CD4-positive, alpha-beta memory T cell (primary cell): ENCODE data around the gene PRR19. TPM values are rescaled to one million over a fixed set of nuclear protein-coding genes. Genes with fewer than 3 reads are reported as not detected.

Experiments
- CTCF ChIA-PET: fragments of 350-600 bp; sonication (Branson Sonifier 250); formaldehyde crosslinking; loops from one replicate; lab custom pipeline; 2021; ENCODE audit warnings: inconsistent platforms; ENCODE audit not compliant: partially characterized antibody; lab: Charles Lee
- POLR2A ChIA-PET: fragments of 350-600 bp; sonication (Branson Sonifier 250); formaldehyde crosslinking; loops from one replicate; lab custom pipeline; 2021; ENCODE audit not compliant: partially characterized antibody; lab: Charles Lee
- DNase-seq, 5 donors: peaks; one replicate each; pipeline versions ENCODE4 v3.0.0 to v3.0.0-alpha.2; 2020 to 2022; ENCODE audit warnings: mixed read lengths in 1 of 5
- H3K27ac ChIP-seq: one replicate; pipeline ENCODE4 v1.7.0; 2013; ENCODE audit warnings: low read depth, low read length
- H3K27me3 ChIP-seq: 2 replicates; pipeline ENCODE4 v1.7.0; 2013; ENCODE audit warnings: mild to moderate bottlenecking, low read length, moderate library complexity; ENCODE audit not compliant: insufficient read depth
- H3K36me3 ChIP-seq: 2 replicates; pipeline ENCODE4 v1.7.0; 2013; ENCODE audit warnings: mild to moderate bottlenecking, low read length, moderate library complexity; ENCODE audit not compliant: insufficient read depth
- H3K4me1 ChIP-seq: 2 replicates; pipeline ENCODE4 v1.7.0; 2013; ENCODE audit warnings: mild to moderate bottlenecking, low read length, moderate library complexity; ENCODE audit not compliant: insufficient read depth
- H3K4me3 ChIP-seq, 2 donors: one replicate each; pipeline ENCODE4 v1.7.0; 2013; ENCODE audit warnings: low read length in 2 of 2, mild to moderate bottlenecking in 1 of 2
- H3K9me3 ChIP-seq, 2 donors: one replicate each; pipeline ENCODE4 v1.7.0; 2013; ENCODE audit warnings: low read length in 2 of 2, control low read depth in 1 of 2; ENCODE audit not compliant: control insufficient read depth in 1 of 2
- H3K27ac Mint-ChIP-seq, 7 donors: one replicate each; pipeline ENCODE4 v1.8.0; 2020 to 2021; ENCODE audit warnings: mixed read lengths in 7 of 7, mild to moderate bottlenecking in 6 of 7, inconsistent platforms in 3 of 7, moderate library complexity in 3 of 7
- H3K27me3 Mint-ChIP-seq, 2 donors: one replicate each; pipeline ENCODE4 v1.8.0; 2020 to 2021; ENCODE audit warnings: mixed read lengths in 2 of 2
- H3K36me3 Mint-ChIP-seq, 2 donors: one replicate each; pipeline ENCODE4 v1.8.0; 2020 to 2021; ENCODE audit warnings: mixed read lengths in 2 of 2, inconsistent platforms in 1 of 2, mild to moderate bottlenecking in 1 of 2
- H3K4me1 Mint-ChIP-seq, 4 donors: one replicate each; pipeline ENCODE4 v1.8.0; 2020 to 2021; ENCODE audit warnings: mixed read lengths in 4 of 4, mild to moderate bottlenecking in 1 of 4
- H3K4me3 Mint-ChIP-seq, 8 donors: one replicate each; pipeline ENCODE4 v1.8.0; 2020 to 2021; ENCODE audit warnings: mixed read lengths in 8 of 8, mild to moderate bottlenecking in 7 of 8, moderate library complexity in 6 of 8, inconsistent platforms in 3 of 8
- H3K9me3 Mint-ChIP-seq, 8 donors: one replicate each; pipeline ENCODE4 v1.8.0; 2020 to 2021; ENCODE audit warnings: mixed read lengths in 8 of 8, mild to moderate bottlenecking in 5 of 8, inconsistent platforms in 3 of 8, moderate library complexity in 1 of 8
- intact Hi-C: fragments of 100-400 bp; cut with micrococcal nuclease; formaldehyde crosslinking; loops from one replicate; pipeline ENCODE4 v1.15.1; 2023
- polyA plus RNA-seq, 2 donors: library from polyadenylated mRNA; unstranded; fragments of 300-500 nt; fragmentation: Illumina TruSeq; gene quantifications; one replicate each; pipeline ENCODE4 v1.2.3, GENCODE V29; 2021
- total RNA-seq, 2 experiments: library from RNA; stranded (reverse); gene quantifications; one replicate each; pipeline ENCODE4 v1.2.3, GENCODE V29; 2021

The PRR19 gene
- total and polyA plus RNA-seq, 4 experiments from 2014 or later: 0.28 to 0.85 (median 0.56) TPM

DNA sequence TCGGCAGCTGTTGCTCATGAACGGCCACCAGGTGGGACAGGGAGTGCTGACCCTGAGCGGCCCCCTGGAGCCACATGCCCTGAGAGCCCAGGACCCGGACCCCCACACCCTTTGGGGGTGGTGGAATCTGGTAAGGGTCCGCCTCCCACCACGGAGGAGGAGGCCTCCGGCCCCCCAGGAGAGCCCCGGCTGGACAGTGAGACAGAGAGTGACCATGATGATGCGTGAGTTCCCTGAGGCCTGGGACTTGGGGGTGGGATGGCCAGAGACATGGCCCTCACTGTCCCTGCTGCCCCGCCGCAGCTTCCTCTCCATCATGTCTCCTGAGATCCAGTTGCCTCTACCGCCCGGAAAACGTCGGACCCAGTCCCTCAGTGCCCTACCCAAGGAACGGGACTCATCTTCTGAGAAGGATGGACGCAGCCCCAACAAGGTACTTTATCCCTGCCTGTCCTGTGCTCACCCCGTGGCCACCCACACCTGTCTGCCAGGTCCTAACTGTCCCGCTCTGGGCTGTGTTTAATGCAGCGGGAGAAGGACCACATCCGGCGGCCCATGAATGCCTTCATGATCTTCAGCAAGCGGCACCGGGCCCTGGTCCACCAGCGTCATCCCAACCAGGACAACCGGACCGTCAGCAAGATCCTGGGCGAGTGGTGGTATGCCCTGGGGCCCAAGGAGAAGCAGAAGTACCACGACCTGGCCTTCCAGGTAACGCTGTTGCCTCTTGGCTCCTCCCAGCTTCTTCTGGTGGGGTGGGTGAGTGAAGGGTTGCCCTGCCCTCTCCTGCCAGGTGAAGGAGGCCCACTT lies 14.7 kb upstream of the PRR19 start:
- ChIA-PET POLR2A (interaction anchor here (1.3 kb wide), 1 partner anchor 18 kb away, joined by 3 read pairs; the partner anchor contains the start of gene CIC), CTCF (interaction anchor here (0.9 kb wide), 1 partner anchor 9 kb away, joined by 4 read pairs; no protein-coding TSS in a partner anchor)
- Histone ChIP-seq H3K4me3 (no peak overlapping the region), H3K36me3 (peaks cover 43% of the 10 kb centered on the region), H3K27me3 (no peaks in the 10 kb centered on the region), H3K27ac (no peak overlapping the region), H3K4me1 (peaks cover 37% of the 10 kb centered on the region), H3K9me3 (no peaks in the 10 kb centered on the region)
- Mint-ChIP-seq H3K36me3 (peaks cover 6 to 44% of the 10 kb centered on the region in 2 donors), H3K27ac (peak overlapping the region in 1 of 7 donors; percentile 10), H3K4me3 (peak overlapping the region in 1 of 8 donors; percentile 55), H3K4me1 (peaks cover 20 to 29% (median 24%) of the 10 kb centered on the region in 4 donors), H3K9me3 (no peaks in the 10 kb centered on the region), H3K27me3 (no peaks in the 10 kb centered on the region)
- peak in 1 of 5 donors; percentile 33 for DNase-seq
- intact Hi-C loops: no loop called here

DNA sequence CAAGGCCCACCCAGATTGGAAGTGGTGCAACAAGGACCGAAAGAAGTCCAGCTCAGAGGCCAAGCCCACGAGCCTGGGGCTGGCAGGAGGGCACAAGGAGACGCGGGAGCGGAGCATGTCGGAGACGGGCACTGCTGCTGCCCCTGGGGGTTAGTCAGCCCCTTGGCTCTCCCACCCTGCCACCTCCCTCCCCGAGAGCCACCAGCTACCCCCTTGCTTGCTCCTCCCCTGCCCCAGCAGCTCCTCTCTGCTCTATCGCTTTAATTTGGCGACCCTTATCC lies 14.2 kb upstream of the PRR19 start:
- intact Hi-C loops: no loop called here
- no peak overlapping the region for H3K27ac Mint-ChIP-seq
- H3K4me3 ChIP-seq: no peak overlapping the region
- ChIA-PET POLR2A (interaction anchor here (1.3 kb wide), 1 partner anchor 18 kb away, joined by 3 read pairs; the partner anchor contains the start of gene CIC), CTCF (interaction anchor here (0.9 kb wide), 1 partner anchor 9 kb away, joined by 4 read pairs; no protein-coding TSS in a partner anchor)
- H3K4me3 Mint-ChIP-seq: no peak overlapping the region
- H3K36me3 Mint-ChIP-seq: peaks cover 6 to 42% of the 10 kb centered on the region in 2 donors
- peak in 1 of 5 donors; percentile 17 for DNase-seq
- peaks cover 16 to 29% (median 22%) of the 10 kb centered on the region in 4 donors for H3K4me1 Mint-ChIP-seq
- peaks cover 31% of the 10 kb centered on the region for H3K4me1 ChIP-seq
- H3K27me3 Mint-ChIP-seq: no peaks in the 10 kb centered on the region
- no peak overlapping the region for H3K27ac ChIP-seq
- no peaks in the 10 kb centered on the region for H3K27me3 ChIP-seq
- H3K9me3 Mint-ChIP-seq: no peaks in the 10 kb centered on the region
- no peaks in the 10 kb centered on the region for H3K9me3 ChIP-seq
- peaks cover 43% of the 10 kb centered on the region for H3K36me3 ChIP-seq

DNA sequence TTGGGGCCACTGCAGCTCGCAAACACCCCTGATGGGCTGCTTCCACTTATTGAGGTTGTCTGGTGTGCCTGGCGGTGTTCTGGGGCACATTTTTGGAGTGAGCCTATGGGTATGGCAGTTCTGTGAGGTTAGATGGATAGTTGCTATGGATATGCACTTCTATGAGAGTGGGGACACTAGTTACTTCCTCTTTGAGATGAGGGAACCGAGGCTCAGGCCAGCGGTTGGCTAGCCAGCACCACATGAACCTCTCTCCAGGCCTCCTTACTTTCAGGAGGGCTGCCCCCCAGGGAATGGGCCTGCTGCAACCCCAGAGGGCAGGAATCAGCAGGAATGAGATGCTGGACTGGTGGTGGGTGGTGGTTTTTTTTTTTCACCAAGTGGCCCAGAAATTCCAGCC lies 13.5 kb upstream of the PRR19 start:
- ChIA-PET POLR2A (interaction anchor here (1.1 to 1.3 kb wide), 2 partner anchors 9 to 19 kb away, joined by 3 read pairs; partner anchors contain the start of gene CIC), CTCF (interaction anchor here (0.8 to 1.4 kb wide), 5 partner anchors 8 to 180 kb away, joined by 3 to 6 read pairs (median 4); no protein-coding TSS in a partner anchor)
- Mint-ChIP-seq H3K9me3 (no peaks in the 10 kb centered on the region), H3K4me3 (no peak overlapping the region), H3K4me1 (peaks cover 16 to 29% (median 22%) of the 10 kb centered on the region in 4 donors), H3K36me3 (peaks cover 9 to 45% of the 10 kb centered on the region in 2 donors), H3K27me3 (no peaks in the 10 kb centered on the region), H3K27ac (peak overlapping the region in 3 of 7 donors; percentile 6 to 84 (median 75))
- H3K9me3 ChIP-seq: no peaks in the 10 kb centered on the region
- DNase-seq: peak in 1 of 5 donors; percentile 31
- no peak overlapping the region for H3K27ac ChIP-seq
- H3K36me3 ChIP-seq: peaks cover 43% of the 10 kb centered on the region
- H3K27me3 ChIP-seq: no peaks in the 10 kb centered on the region
- peaks cover 26% of the 10 kb centered on the region for H3K4me1 ChIP-seq
- no peak overlapping the region for H3K4me3 ChIP-seq
- intact Hi-C loops: no loop called here

DNA sequence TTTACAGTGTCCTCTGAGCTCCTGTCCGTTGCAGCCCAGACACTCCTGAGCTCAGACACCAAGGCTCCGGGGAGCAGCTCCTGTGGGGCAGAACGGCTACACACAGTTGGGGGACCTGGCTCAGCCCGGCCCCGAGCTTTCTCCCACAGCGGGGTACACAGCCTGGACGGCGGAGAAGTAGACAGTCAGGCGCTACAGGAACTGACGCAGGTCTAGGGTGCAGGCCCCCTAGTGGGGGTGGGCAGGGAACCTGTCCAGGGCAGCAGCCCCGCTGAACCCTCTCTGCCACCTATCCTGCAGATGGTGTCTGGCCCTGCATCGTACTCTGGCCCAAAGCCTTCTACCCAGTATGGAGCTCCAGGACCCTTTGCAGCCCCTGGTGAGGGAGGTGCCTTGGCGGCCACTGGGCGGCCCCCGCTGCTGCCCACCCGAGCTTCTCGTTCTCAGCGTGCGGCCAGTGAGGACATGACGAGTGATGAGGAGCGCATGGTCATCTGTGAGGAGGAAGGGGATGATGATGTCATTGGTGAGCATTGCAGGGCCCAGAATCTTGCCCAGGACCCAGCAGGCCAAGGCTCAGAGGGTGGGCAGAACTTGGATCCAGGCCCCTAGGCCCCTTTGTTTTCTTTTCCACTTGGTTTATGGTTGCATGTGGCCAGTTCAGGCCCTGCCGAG lies 12.9 kb upstream of the PRR19 start:
- peaks cover 43% of the 10 kb centered on the region for H3K36me3 ChIP-seq
- peaks cover 9 to 51% of the 10 kb centered on the region in 2 donors for H3K36me3 Mint-ChIP-seq
- DNase-seq: peak in 1 of 5 donors; percentile 26
- no peak overlapping the region for H3K4me3 ChIP-seq
- peaks cover 16 to 29% (median 22%) of the 10 kb centered on the region in 4 donors for H3K4me1 Mint-ChIP-seq
- H3K27me3 Mint-ChIP-seq: no peaks in the 10 kb centered on the region
- H3K9me3 ChIP-seq: no peaks in the 10 kb centered on the region
- peaks cover 26% of the 10 kb centered on the region for H3K4me1 ChIP-seq
- no peaks in the 10 kb centered on the region for H3K27me3 ChIP-seq
- intact Hi-C loops: no loop called here
- ChIA-PET POLR2A (interaction anchor here (1.1 to 1.3 kb wide), 2 partner anchors 10 to 20 kb away, joined by 3 read pairs; partner anchors contain the start of gene CIC), CTCF (interaction anchor here (0.8 to 1.4 kb wide), 4 partner anchors 9 to 180 kb away, joined by 3 to 6 read pairs (median 4); no protein-coding TSS in a partner anchor)
- H3K27ac ChIP-seq: no peak overlapping the region
- H3K4me3 Mint-ChIP-seq: no peak overlapping the region
- H3K27ac Mint-ChIP-seq: peak overlapping the region in 1 of 7 donors; percentile 75
- no peaks in the 10 kb centered on the region for H3K9me3 Mint-ChIP-seq

GRCh38 chr19:42289556-42290041 lies 12.3 kb upstream of the PRR19 start:
- peak overlapping the region in 1 of 7 donors; percentile 75 for H3K27ac Mint-ChIP-seq
- DNase-seq: peak in 1 of 5 donors; percentile 19
- no peaks in the 10 kb centered on the region for H3K9me3 ChIP-seq
- no peaks in the 10 kb centered on the region for H3K27me3 ChIP-seq
- peaks cover 16 to 28% (median 22%) of the 10 kb centered on the region in 4 donors for H3K4me1 Mint-ChIP-seq
- H3K4me3 ChIP-seq: no peak overlapping the region
- H3K36me3 ChIP-seq: peaks cover 43% of the 10 kb centered on the region
- ChIA-PET CTCF (interaction anchor here (0.7 to 1.4 kb wide), 3 partner anchors 49 to 185 kb away, joined by 3 read pairs; no protein-coding TSS in a partner anchor), POLR2A (no interaction called here)
- H3K9me3 Mint-ChIP-seq: no peaks in the 10 kb centered on the region
- no peak overlapping the region for H3K27ac ChIP-seq
- H3K4me1 ChIP-seq: peaks cover 25% of the 10 kb centered on the region
- no peaks in the 10 kb centered on the region for H3K27me3 Mint-ChIP-seq
- H3K4me3 Mint-ChIP-seq: no peak overlapping the region
- H3K36me3 Mint-ChIP-seq: peaks cover 9 to 55% of the 10 kb centered on the region in 2 donors
- intact Hi-C loops: no loop called here

- peaks cover 11 to 23% (median 17%) of the 10 kb centered on the region in 4 donors for H3K4me1 Mint-ChIP-seq
- POLR2A ChIA-PET: no interaction called here
- no peak overlapping the region for H3K27ac Mint-ChIP-seq
- H3K4me3 Mint-ChIP-seq: no peak overlapping the region
- no peaks in the 10 kb centered on the region for H3K27me3 Mint-ChIP-seq
- DNase-seq: no peak
- no peak overlapping the region for H3K27ac ChIP-seq
- peaks cover 9 to 51% of the 10 kb centered on the region in 2 donors for H3K36me3 Mint-ChIP-seq
- peaks cover 20% of the 10 kb centered on the region for H3K4me1 ChIP-seq
- H3K27me3 ChIP-seq: no peaks in the 10 kb centered on the region
- intact Hi-C loops: no loop called here
- no peaks in the 10 kb centered on the region for H3K9me3 Mint-ChIP-seq
- H3K36me3 ChIP-seq: peaks cover 43% of the 10 kb centered on the region
- CTCF ChIA-PET: interaction anchor here (0.7 to 1.0 kb wide), 2 partner anchors 49 to 185 kb away, joined by 3 read pairs; no protein-coding TSS in a partner anchor
- H3K4me3 ChIP-seq: no peak overlapping the region
- no peaks in the 10 kb centered on the region for H3K9me3 ChIP-seq
These were observed 11.8 kb upstream of the PRR19 start for GRCh38 chr19:42290136-42290522.
